ENCODE data around the gene SMCHD1. TPM values are rescaled to one million over a fixed set of nuclear protein-coding genes. Genes with fewer than 3 reads are reported as not detected.
A peak's percentile ranks its signal among the peaks of the same experiment; 100 is the strongest.

SMCHD1 gene
- total and polyA plus RNA-seq, 10 of the 15 experiments (the other 5 are each of a cell fraction or from before 2014, with no cell fraction given), result 6.0 to 110 (median 48.0) TPM

- intact Hi-C loops (cut with micrococcal nuclease; ENCODE audit: unreplicated experiment) (loop anchor here (10.0 kb wide), 1 partner anchor 56 kb away; no protein-coding TSS in a partner anchor), in situ Hi-C loops (cut with MboI) (no loop called here)
- BruUV-seq (replicated peaks), result no TSS peak
- no peaks in the 10 kb centered on the region for H3K79me2 ChIP-seq (ENCODE audit: control insufficient read depth, insufficient read depth, low read length)
- TF ChIP-seq CREM (IDR thresholded peaks at IDR 0.05; ENCODE audit: low read depth) (no peak), TARDBP (IDR thresholded peaks at IDR 0.05; ENCODE audit: borderline replicate concordance) (no peak), PAX8 (IDR thresholded peaks at IDR 0.05) (no peak), SIX5 (IDR thresholded peaks at IDR 0.05; ENCODE audit: low read depth, low read length, severe bottlenecking) (no peak), RCOR1 (conservative IDR thresholded peaks at IDR 0.05; ENCODE audit: low read depth, low read length) (no peak), FOXK2 (IDR thresholded peaks at IDR 0.05) (no peak), MYC (IDR thresholded peaks at IDR 0.05; ENCODE audit: insufficient read depth, insufficient read length, insufficient replicate concordance, low read length, severe bottlenecking) (no peak), CHD4 (IDR thresholded peaks at IDR 0.05) (no peak), NR2C1 (IDR thresholded peaks at IDR 0.05) (no peak), TCF12 (IDR thresholded peaks at IDR 0.05; ENCODE audit: low read depth, low read length) (no peak), RELB (IDR thresholded peaks at IDR 0.05; ENCODE audit: low read depth) (no peak), REST (IDR thresholded peaks at IDR 0.05; ENCODE audit: low read depth, low read length) (no peak), STAT3 (IDR thresholded peaks at IDR 0.05; ENCODE audit: low read depth, low read length) (no peak), TAF1 (IDR thresholded peaks at IDR 0.05; ENCODE audit: borderline replicate concordance, low read depth, low read length) (no peak)
- RAD21 ChIA-PET (ENCODE audit: unreplicated experiment), result no interaction called here
- H3K4me3 ChIP-seq, result no peak overlapping the region
- H3K27ac ChIP-seq (ENCODE audit: control insufficient read depth, insufficient read depth), result no peak overlapping the region
- no peaks in the 10 kb centered on the region for H4K20me1 ChIP-seq (ENCODE audit: control insufficient read depth, insufficient read depth)
- DNase-seq (ENCODE audit: low read depth, low spot score) (no peak), ATAC-seq (no peak), FAIRE-seq (peak; percentile 68)
- CTCF ChIA-PET, result no interaction called here
- no peaks in the 10 kb centered on the region for H3K4me1 ChIP-seq (ENCODE audit: control insufficient read depth, insufficient read depth, low read length)
- H3K9me3 ChIP-seq (replicated peaks; ENCODE audit: control insufficient read depth, insufficient read depth, low read length), result no peaks in the 10 kb centered on the region
- peaks cover 9 to 33% of the 10 kb centered on the region in 2 experiments; a peak in 3 of 4 replicates for H3K36me3 ChIP-seq (ENCODE audit: control insufficient read depth in 2 of 2, insufficient read depth in 2 of 2, low read length in 1 of 2)
- H3K4me2 ChIP-seq (ENCODE audit: control insufficient read depth, insufficient read depth), result no peak overlapping the region
- SMC1A ChIA-PET (ENCODE audit: uncharacterized antibody, unreplicated experiment), result no interaction called here
- WGBS (ENCODE audit: insufficient coverage, insufficient replicate concordance, low lambda C conversion rate, missing lambda C conversion rate), result 100% methylated on average over 1 of the region's 1 CpG
- POLR2A ChIA-PET, result no interaction called here
- H3K9ac ChIP-seq (ENCODE audit: control insufficient read depth, insufficient read depth, low read length), result no peak overlapping the region
- no peak overlapping the region for H2AFZ ChIP-seq (ENCODE audit: control insufficient read depth, low read depth, low read length)
- H3K27me3 ChIP-seq (replicated peaks in 1 of 2; ENCODE audit: control insufficient read depth in 2 of 2, insufficient read depth in 2 of 2, low read length in 1 of 2), result no peaks in the 10 kb centered on the region
Observed at GRCh38 chr18:2758309-2758708, 102.8 kb downstream of the SMCHD1 start.
